ENCODE data around the gene LRRC51.

- TF ChIP-seq, protein P1, sequence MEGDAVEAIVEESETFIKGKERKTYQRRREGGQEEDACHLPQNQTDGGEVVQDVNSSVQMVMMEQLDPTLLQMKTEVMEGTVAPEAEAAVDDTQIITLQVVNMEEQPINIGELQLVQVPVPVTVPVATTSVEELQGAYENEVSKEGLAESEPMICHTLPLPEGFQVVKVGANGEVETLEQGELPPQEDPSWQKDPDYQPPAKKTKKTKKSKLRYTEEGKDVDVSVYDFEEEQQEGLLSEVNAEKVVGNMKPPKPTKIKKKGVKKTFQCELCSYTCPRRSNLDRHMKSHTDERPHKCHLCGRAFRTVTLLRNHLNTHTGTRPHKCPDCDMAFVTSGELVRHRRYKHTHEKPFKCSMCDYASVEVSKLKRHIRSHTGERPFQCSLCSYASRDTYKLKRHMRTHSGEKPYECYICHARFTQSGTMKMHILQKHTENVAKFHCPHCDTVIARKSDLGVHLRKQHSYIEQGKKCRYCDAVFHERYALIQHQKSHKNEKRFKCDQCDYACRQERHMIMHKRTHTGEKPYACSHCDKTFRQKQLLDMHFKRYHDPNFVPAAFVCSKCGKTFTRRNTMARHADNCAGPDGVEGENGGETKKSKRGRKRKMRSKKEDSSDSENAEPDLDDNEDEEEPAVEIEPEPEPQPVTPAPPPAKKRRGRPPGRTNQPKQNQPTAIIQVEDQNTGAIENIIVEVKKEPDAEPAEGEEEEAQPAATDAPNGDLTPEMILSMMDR (IDR thresholded peaks at IDR 0.05), result no peak
- no peak for TF ChIP-seq EP300 (IDR thresholded peaks at IDR 0.05)
- no peak for TF ChIP-seq POLR2A (IDR thresholded peaks at IDR 0.05)
- no peak for TF ChIP-seq POLR2AphosphoS5 (IDR thresholded peaks at IDR 0.05)
Measured at GRCh38 chr11:72116019-72116755, 35.5 kb downstream of the LRRC51 start.

Measured in sigmoid colon (tissue), 4 donors.